K562 (cell line): ENCODE measurements around the gene TOX2. TPM values are rescaled to one million over a fixed set of nuclear protein-coding genes. Genes with fewer than 3 reads are reported as not detected.

ENCODE experiments used
- ATAC-seq: fragments of 200-7000 bp; cut with Tn5 transposase; 3 replicates; pipeline ENCODE4 v1.9.1; 2020; ENCODE audit warnings: moderate library complexity
- BruUV-seq: library from RNA; stranded (reverse); fragments of 400-500 nt; replicated peaks from 2 replicates; lab custom pipeline; 2021; lab: Mats Ljungman, UMichigan
- CTCF ChIA-PET: fragments of 300-600 bp; formaldehyde crosslinking; extraction: SDS; loops from one replicate; lab custom pipeline; 2021; ENCODE audit warnings: low intra/inter-chr PET ratio; lab: Yijun Ruan, JAX
- POLR2A ChIA-PET: fragments of 300-600, 350-650 bp; sonication (Branson Sonifier 250); formaldehyde crosslinking; extraction: SDS; loops from one replicate; lab custom pipeline; 2021; ENCODE audit warnings: antibody characterized with exemption, inconsistent platforms; lab: Yijun Ruan, JAX
- DNase-seq, 4 experiments: peaks; one replicate each; pipeline versions ENCODE4 v3.0.0 to v3.0.0-alpha.2; 2011 to 2018; ENCODE audit warnings: low spot score in 3 of 4, mixed read lengths in 3 of 4; ENCODE audit errors: extremely low read depth in 1 of 4
- FAIRE-seq: peaks from 2 replicates; lab custom pipeline; 2011; peaks lifted over from hg19 to GRCh38; lab: Jason Lieb, UNC
- H2AFZ ChIP-seq: 2 replicates; pipeline ENCODE4 v1.6.0; 2011; ENCODE audit warnings: low read depth, low read length, control low read depth, inconsistent platforms
- H3K27ac ChIP-seq: fragments of 200-600 bp; 3 replicates; pipeline ENCODE4 v1.8.0; 2011; ENCODE audit warnings: low read depth, mild to moderate bottlenecking, control low read depth, inconsistent platforms, low read length, moderate library complexity, mixed read lengths; ENCODE audit errors: extremely low read depth
- H3K27me3 ChIP-seq, 2 experiments: fragments of 300-600 bp in 1 of 2; 2 replicates in 1 of 2; 3 replicates in 1 of 2; pipeline versions ENCODE4 v1.6.0 to v1.8.0; 2011; ENCODE audit warnings: inconsistent platforms in 2 of 2, low read length in 2 of 2, mild to moderate bottlenecking in 1 of 2, mixed read lengths in 1 of 2, moderate library complexity in 1 of 2; ENCODE audit not compliant: control insufficient read depth in 2 of 2, insufficient read depth in 2 of 2
- H3K36me3 ChIP-seq: fragments of 300-600 bp; 3 replicates; pipeline ENCODE4 v1.8.0; 2011; ENCODE audit warnings: mild to moderate bottlenecking, low read length, inconsistent platforms; ENCODE audit not compliant: control insufficient read depth, insufficient read depth
- H3K4me1 ChIP-seq, 2 experiments: fragments of 200-600 bp in 1 of 2; replicated peaks in 1 of 2; 2 replicates in 1 of 2; 3 replicates in 1 of 2; pipeline versions ENCODE4 v1.5.1 to v1.8.0; 2011; ENCODE audit warnings: inconsistent platforms in 2 of 2, low read length in 2 of 2, mild to moderate bottlenecking in 1 of 2, mixed read lengths in 1 of 2, moderate library complexity in 1 of 2; ENCODE audit not compliant: control insufficient read depth in 2 of 2, insufficient read depth in 2 of 2
- H3K4me2 ChIP-seq: 2 replicates; pipeline ENCODE4 v1.6.1; 2011; ENCODE audit warnings: low read length, control low read depth, inconsistent platforms, mixed read lengths; ENCODE audit not compliant: insufficient read depth
- H3K4me3 ChIP-seq: fragments of 200-600 bp; sonication (generic), shearing (Covaris generic); 2 replicates; pipeline ENCODE4 v1.5.1; 2016; ENCODE audit warnings: control low read depth, inconsistent platforms
- H3K79me2 ChIP-seq: fragments of 200-600 bp; 3 replicates; pipeline ENCODE4 v1.8.0; 2011; ENCODE audit warnings: low read length, inconsistent platforms; ENCODE audit not compliant: control insufficient read depth, insufficient read depth
- H3K9ac ChIP-seq, 2 experiments: 2 replicates each; pipeline versions ENCODE4 v1.6.0 to v1.6.1; 2011; ENCODE audit warnings: low read depth in 2 of 2, low read length in 2 of 2, control low read depth in 1 of 2, inconsistent platforms in 1 of 2, mild to moderate bottlenecking in 1 of 2, mixed read lengths in 1 of 2; ENCODE audit not compliant: insufficient read depth in 1 of 2
- H3K9me1 ChIP-seq: one replicate; pipeline ENCODE4 v1.6.0; 2011; ENCODE audit warnings: inconsistent platforms, mild to moderate bottlenecking, low read length, moderate library complexity; ENCODE audit not compliant: control insufficient read depth, insufficient read depth
- H3K9me3 ChIP-seq: replicated peaks from 2 replicates; pipeline ENCODE4 v1.5.1; 2011; ENCODE audit warnings: low read depth, low read length, inconsistent platforms; ENCODE audit not compliant: control insufficient read depth, insufficient read depth
- H4K20me1 ChIP-seq: replicated peaks from 2 replicates; pipeline ENCODE4 v1.6.1; 2011; ENCODE audit warnings: low read length, inconsistent platforms, mixed read lengths; ENCODE audit not compliant: control insufficient read depth, insufficient read depth
- L3MBTL2 ChIP-seq: fragments of 450-650 bp; IDR thresholded peaks from 2 replicates; pipeline ENCODE4 v1.6.1; 2016; ENCODE audit warnings: mild to moderate bottlenecking, moderate library complexity
- LARP7 ChIP-seq: fragments of 450-650 bp; IDR thresholded peaks from 2 replicates; pipeline ENCODE4 v1.6.1; 2016
- RAD51 ChIP-seq: fragments of 450-650 bp; IDR thresholded peaks from 2 replicates; pipeline ENCODE4 v1.7.1; 2016; ENCODE audit warnings: low read depth, mild to moderate bottlenecking, borderline replicate concordance
- RBM15 ChIP-seq: fragments of 200-400 bp; formaldehyde crosslinking; IDR thresholded peaks from 2 replicates; pipeline ENCODE4 v1.6.1; 2018; ENCODE audit warnings: mild to moderate bottlenecking, low read length, moderate library complexity; ENCODE audit not compliant: insufficient read depth
- TRIM24 ChIP-seq, 2 experiments: fragments of 450-650 bp; IDR thresholded peaks; 2 replicates each; pipeline ENCODE4 v1.6.1; 2016
- WGBS: fragments of 100-300 bp; shearing (Covaris generic); methylation state at CpG from one replicate; pipeline ENCODE4 v1.1.6; 2016; ENCODE audit warnings: low coverage, mixed read lengths; ENCODE audit not compliant: insufficient coverage; ENCODE audit errors: missing lambda C conversion rate; 5-methylcytosine and 5-hydroxymethylcytosine counted together
- in situ Hi-C: fragments of 300-500 bp; cut with MboI; formaldehyde crosslinking; loops from 4 replicates; pipeline ENCODE4 v1.15.0; 2018; ENCODE audit warnings: inconsistent platforms, mixed read lengths
- intact Hi-C: fragments of 100-400 bp; cut with micrococcal nuclease; formaldehyde crosslinking; loops from 2 replicates; pipeline ENCODE4 v1.14.2; 2022
- polyA plus RNA-seq, 8 experiments: library from polyadenylated mRNA; depleted of rRNA in 4 of 8; stranded (reverse) in 5 of 8; unstranded in 3 of 8; fragments of >200 nt; fragmentation: Nextera tagmentation in 2 of 8; fragmentation: Illumina TruSeq in 1 of 8; extraction: Ambion mirVana in 2 of 8; extraction: Trizol in 1 of 8; gene quantifications; 2 replicates each; pipeline versions ENCODE4 v1.2.1 to v1.2.3, GENCODE V29; 2011 to 2014; ENCODE audit warnings: inconsistent platforms in 1 of 8, missing spikeins in 1 of 8
- total RNA-seq, 7 experiments: library from RNA; depleted of rRNA in 6 of 7; stranded (reverse); fragments of >200 nt in 6 of 7; fragmentation: Illumina TruSeq in 2 of 7; extraction: Trizol in 2 of 7; gene quantifications; 2 replicates each; pipeline versions ENCODE4 v1.2.1 to v1.2.3, GENCODE V29; 2011 to 2021; ENCODE audit warnings: low replicate concordance in 1 of 7
- TF ChIP-seq, protein P1 (sequence below): fragments of 250-450 bp; sonication (Bioruptor Pico); IDR thresholded peaks from 2 replicates; pipeline ENCODE4 v1.8.0; 2022; ENCODE audit warnings: inconsistent platforms, mild to moderate bottlenecking, moderate library complexity, borderline replicate concordance
- TF ChIP-seq, protein P2 (sequence below): fragments of 450-650 bp; formaldehyde crosslinking; IDR thresholded peaks from 2 replicates; pipeline ENCODE4 v1.4.0; 2020; ENCODE audit warnings: mild to moderate bottlenecking, mixed read lengths

TOX2 gene
- total and polyA plus RNA-seq, 9 of the 15 experiments (the other 6 are each of a cell fraction or from before 2014, with no cell fraction given): not detected

GRCh38 chr20:43909211-43909610 lies 5.4 kb upstream of the TOX2 start:
- Histone ChIP-seq H2AFZ (no peak overlapping the region), H3K9me3 (no peaks in the 10 kb centered on the region), H3K27ac (no peak overlapping the region), H3K36me3 (no peaks in the 10 kb centered on the region), H3K79me2 (no peaks in the 10 kb centered on the region), H4K20me1 (no peaks in the 10 kb centered on the region), H3K4me1 (peaks cover 0 to 2% of the 10 kb centered on the region in 2 experiments; a peak in 2 of 5 replicates), H3K9ac (no peak overlapping the region), H3K4me2 (no peak overlapping the region)
- in situ Hi-C loops (no loop called here), intact Hi-C loops (no loop called here)
- CTCF ChIA-PET: no interaction called here
- BruUV-seq: no TSS peak
- FAIRE-seq: no peak
- no peak for TF ChIP-seq RBM15
- TF ChIP-seq, all 486 proteins: peak for 0
- Histone ChIP-seq H3K9me1 (no peaks in the 10 kb centered on the region), H3K4me3 (no peak overlapping the region), H3K27me3 (peaks cover 0 to 8% of the 10 kb centered on the region in 2 experiments; a peak in 1 of 5 replicates)
- POLR2A ChIA-PET: no interaction called here
- WGBS: 3% methylated on average over 3 of the region's 3 CpGs
- ATAC-seq (no peak), DNase-seq (no peak)

DNA sequence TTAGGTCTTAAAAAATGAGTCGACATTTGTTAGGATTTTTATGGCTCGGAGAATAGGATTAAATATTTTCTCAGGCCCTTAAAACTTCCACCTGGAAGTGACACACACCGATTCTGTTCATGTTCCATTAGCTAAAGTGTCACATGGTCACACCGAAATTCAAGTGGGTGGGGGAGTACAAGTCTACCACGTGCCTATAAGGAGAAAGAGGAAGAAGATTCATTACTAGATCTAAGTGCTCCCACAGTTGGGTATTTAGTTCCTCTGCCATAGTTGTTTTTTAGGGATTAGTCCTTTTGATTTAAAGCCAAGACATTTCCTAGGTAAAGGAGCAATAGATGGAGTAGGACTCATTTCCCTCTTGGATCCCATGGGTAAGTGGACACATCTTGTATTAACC lies 4.9 kb upstream of the TOX2 start:
- POLR2A ChIA-PET: interaction anchor here (1.0 kb wide), 1 partner anchor 9 kb away, joined by 4 read pairs; no protein-coding TSS in a partner anchor
- H2AFZ ChIP-seq: no peak overlapping the region
- in situ Hi-C loops: no loop called here
- 0% methylated on average over 5 of the region's 5 CpGs for WGBS
- CTCF ChIA-PET: no interaction called here
- H3K27ac ChIP-seq: no peak overlapping the region
- TF ChIP-seq, protein P1, sequence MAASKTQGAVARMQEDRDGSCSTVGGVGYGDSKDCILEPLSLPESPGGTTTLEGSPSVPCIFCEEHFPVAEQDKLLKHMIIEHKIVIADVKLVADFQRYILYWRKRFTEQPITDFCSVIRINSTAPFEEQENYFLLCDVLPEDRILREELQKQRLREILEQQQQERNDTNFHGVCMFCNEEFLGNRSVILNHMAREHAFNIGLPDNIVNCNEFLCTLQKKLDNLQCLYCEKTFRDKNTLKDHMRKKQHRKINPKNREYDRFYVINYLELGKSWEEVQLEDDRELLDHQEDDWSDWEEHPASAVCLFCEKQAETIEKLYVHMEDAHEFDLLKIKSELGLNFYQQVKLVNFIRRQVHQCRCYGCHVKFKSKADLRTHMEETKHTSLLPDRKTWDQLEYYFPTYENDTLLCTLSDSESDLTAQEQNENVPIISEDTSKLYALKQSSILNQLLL: no peak
- TF ChIP-seq L3MBTL2 (peak; percentile 55), TRIM24 (IDR thresholded peaks at IDR 0.05) (no peak), RAD51 (peak; percentile 47; the same call in 1 of the 2 replicates), LARP7 (no peak)
- TF ChIP-seq, protein P2, sequence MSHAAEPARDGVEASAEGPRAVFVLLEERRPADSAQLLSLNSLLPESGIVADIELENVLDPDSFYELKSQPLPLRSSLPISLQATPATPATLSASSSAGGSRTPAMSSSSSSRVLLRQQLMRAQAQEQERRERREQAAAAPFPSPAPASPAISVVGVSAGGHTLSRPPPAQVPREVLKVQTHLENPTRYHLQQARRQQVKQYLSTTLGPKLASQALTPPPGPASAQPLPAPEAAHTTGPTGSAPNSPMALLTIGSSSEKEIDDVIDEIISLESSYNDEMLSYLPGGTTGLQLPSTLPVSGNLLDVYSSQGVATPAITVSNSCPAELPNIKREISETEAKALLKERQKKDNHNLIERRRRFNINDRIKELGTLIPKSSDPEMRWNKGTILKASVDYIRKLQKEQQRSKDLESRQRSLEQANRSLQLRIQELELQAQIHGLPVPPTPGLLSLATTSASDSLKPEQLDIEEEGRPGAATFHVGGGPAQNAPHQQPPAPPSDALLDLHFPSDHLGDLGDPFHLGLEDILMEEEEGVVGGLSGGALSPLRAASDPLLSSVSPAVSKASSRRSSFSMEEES (CRISPR knock-in tag): peak; percentile 15; the same call in 1 of the 2 replicates
- TF ChIP-seq, all 486 proteins: peak for 3
- Histone ChIP-seq H3K4me2 (no peak overlapping the region), H3K79me2 (no peaks in the 10 kb centered on the region), H3K9ac (no peak overlapping the region), H3K9me1 (no peaks in the 10 kb centered on the region), H3K36me3 (no peaks in the 10 kb centered on the region), H3K27me3 (peaks cover 0 to 9% of the 10 kb centered on the region in 2 experiments; a peak in 1 of 5 replicates), H3K4me1 (peaks cover 0 to 6% of the 10 kb centered on the region in 2 experiments; a peak in 2 of 5 replicates), H3K4me3 (no peak overlapping the region), H3K9me3 (no peaks in the 10 kb centered on the region), H4K20me1 (no peaks in the 10 kb centered on the region)
- BruUV-seq: no TSS peak
- ATAC-seq (no peak), DNase-seq (no peak), FAIRE-seq (no peak)
- intact Hi-C loops: no loop called here
